Measurements from ENCODE around the gene BRD3OS.
A peak's percentile ranks its signal among the peaks of the same experiment; 100 is the strongest.

The BRD3OS gene

GRCh38 chr9:134024828-134025605, at the start of gene BRD3OS:
BRD3OS (plus strand) TSS chr9:134025481; CDS start chr9:134026748, 1,267 bp downstream.
- DNase-seq (ENCODE audit: low read depth in 2 of 2): peak; percentile 80 to 85

- no peak for DNase-seq (ENCODE audit: low read depth in 2 of 2)
Measured at GRCh38 chr9:133975511-133975910, 49.8 kb upstream of the BRD3OS start.

GRCh38 chr9:133976191-133976861, 49.0 kb upstream of the BRD3OS start:
- no peak for DNase-seq (ENCODE audit: low read depth in 2 of 2)

- DNase-seq (ENCODE audit: low read depth in 2 of 2): no peak
Measured at GRCh38 chr9:133976887-133977286, 48.4 kb upstream of the BRD3OS start.

- no peak for DNase-seq (ENCODE audit: low read depth in 2 of 2)
Measured at GRCh38 chr9:133977421-133978201, 47.7 kb upstream of the BRD3OS start.

- DNase-seq (ENCODE audit: low read depth in 2 of 2): no peak
Measured at GRCh38 chr9:133978226-133978898, 46.9 kb upstream of the BRD3OS start.

GRCh38 chr9:133978899-133979272, 46.4 kb upstream of the BRD3OS start:
- DNase-seq (ENCODE audit: low read depth in 2 of 2): no peak

- no peak for DNase-seq (ENCODE audit: low read depth in 2 of 2)
Measured at GRCh38 chr9:133979273-133979920, 45.9 kb upstream of the BRD3OS start.

GRCh38 chr9:133979921-133980863, 45.1 kb upstream of the BRD3OS start:
- DNase-seq (ENCODE audit: low read depth in 2 of 2): no peak

GRCh38 chr9:133980864-133981588, 44.3 kb upstream of the BRD3OS start:
- no peak for DNase-seq (ENCODE audit: low read depth in 2 of 2)

GRCh38 chr9:133981589-133981957, 43.7 kb upstream of the BRD3OS start:
- DNase-seq (ENCODE audit: low read depth in 2 of 2): no peak

- no peak for DNase-seq (ENCODE audit: low read depth in 2 of 2)
Measured at GRCh38 chr9:133981958-133982681, 43.2 kb upstream of the BRD3OS start.

GRCh38 chr9:133982971-133983720, 42.1 kb upstream of the BRD3OS start:
- DNase-seq (ENCODE audit: low read depth in 2 of 2): no peak

- no peak for DNase-seq (ENCODE audit: low read depth in 2 of 2)
Measured at GRCh38 chr9:133986061-133986460, 39.2 kb upstream of the BRD3OS start.

GRCh38 chr9:133986774-133987445, 38.4 kb upstream of the BRD3OS start:
- DNase-seq (ENCODE audit: low read depth in 2 of 2): no peak

- no peak for DNase-seq (ENCODE audit: low read depth in 2 of 2)
Measured at GRCh38 chr9:133987446-133987788, 37.9 kb upstream of the BRD3OS start.

GRCh38 chr9:133987946-133988665, 37.2 kb upstream of the BRD3OS start:
- DNase-seq (ENCODE audit: low read depth in 2 of 2): no peak

Data from stimulated activated CD8-positive, alpha-beta memory T cell treated with anti-CD3 and anti-CD28 coated beads, Interleukin-15, amount 100 ng/mL, for 4 hours (primary cell).